ENCODE data around the gene ZNF423. TPM values are rescaled to one million over a fixed set of nuclear protein-coding genes. Genes with fewer than 3 reads are reported as not detected.

The ZNF423 gene
- total and polyA plus RNA-seq, 2 of the 13 experiments (the other 11 are each of a cell fraction or from before 2014, with no cell fraction given) = 0.07 to 0.31 TPM

GRCh38 chr16:49654425-49654824 is 201.5 kb downstream of the ZNF423 start (continued):
- TF ChIP-seq HNRNPLL (IDR thresholded peaks at IDR 0.05; ENCODE audit: low read depth, low read length, poor library complexity, severe bottlenecking) = no peak
- no peak for TF ChIP-seq THYN1 (CRISPR knock-in tag; IDR thresholded peaks at IDR 0.05; ENCODE audit: borderline replicate concordance, low read depth)
- no peak for TF ChIP-seq ZBTB43 (CRISPR knock-in tag; conservative IDR thresholded peaks at IDR 0.05)
- TF ChIP-seq CREBL2 (CRISPR knock-in tag; IDR thresholded peaks at IDR 0.05; ENCODE audit: borderline replicate concordance) = no peak
- TF ChIP-seq, protein P1, sequence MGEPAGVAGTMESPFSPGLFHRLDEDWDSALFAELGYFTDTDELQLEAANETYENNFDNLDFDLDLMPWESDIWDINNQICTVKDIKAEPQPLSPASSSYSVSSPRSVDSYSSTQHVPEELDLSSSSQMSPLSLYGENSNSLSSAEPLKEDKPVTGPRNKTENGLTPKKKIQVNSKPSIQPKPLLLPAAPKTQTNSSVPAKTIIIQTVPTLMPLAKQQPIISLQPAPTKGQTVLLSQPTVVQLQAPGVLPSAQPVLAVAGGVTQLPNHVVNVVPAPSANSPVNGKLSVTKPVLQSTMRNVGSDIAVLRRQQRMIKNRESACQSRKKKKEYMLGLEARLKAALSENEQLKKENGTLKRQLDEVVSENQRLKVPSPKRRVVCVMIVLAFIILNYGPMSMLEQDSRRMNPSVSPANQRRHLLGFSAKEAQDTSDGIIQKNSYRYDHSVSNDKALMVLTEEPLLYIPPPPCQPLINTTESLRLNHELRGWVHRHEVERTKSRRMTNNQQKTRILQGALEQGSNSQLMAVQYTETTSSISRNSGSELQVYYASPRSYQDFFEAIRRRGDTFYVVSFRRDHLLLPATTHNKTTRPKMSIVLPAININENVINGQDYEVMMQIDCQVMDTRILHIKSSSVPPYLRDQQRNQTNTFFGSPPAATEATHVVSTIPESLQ (CRISPR knock-in tag; conservative IDR thresholded peaks at IDR 0.05) = no peak
- TF ChIP-seq, protein P2, sequence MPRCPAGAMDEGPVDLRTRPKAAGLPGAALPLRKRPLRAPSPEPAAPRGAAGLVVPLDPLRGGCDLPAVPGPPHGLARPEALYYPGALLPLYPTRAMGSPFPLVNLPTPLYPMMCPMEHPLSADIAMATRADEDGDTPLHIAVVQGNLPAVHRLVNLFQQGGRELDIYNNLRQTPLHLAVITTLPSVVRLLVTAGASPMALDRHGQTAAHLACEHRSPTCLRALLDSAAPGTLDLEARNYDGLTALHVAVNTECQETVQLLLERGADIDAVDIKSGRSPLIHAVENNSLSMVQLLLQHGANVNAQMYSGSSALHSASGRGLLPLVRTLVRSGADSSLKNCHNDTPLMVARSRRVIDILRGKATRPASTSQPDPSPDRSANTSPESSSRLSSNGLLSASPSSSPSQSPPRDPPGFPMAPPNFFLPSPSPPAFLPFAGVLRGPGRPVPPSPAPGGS (CRISPR knock-in tag; IDR thresholded peaks at IDR 0.05) = no peak
- no peak for TF ChIP-seq ZFP41 (CRISPR knock-in tag; IDR thresholded peaks at IDR 0.05; ENCODE audit: borderline replicate concordance)
- TF ChIP-seq MIER3 (CRISPR knock-in tag; IDR thresholded peaks at IDR 0.05; ENCODE audit: borderline replicate concordance) = no peak
- no peak for TF ChIP-seq KDM6A (CRISPR knock-in tag; IDR thresholded peaks at IDR 0.05; ENCODE audit: low read depth)
- TF ChIP-seq BORCS8-MEF2B (CRISPR knock-in tag; IDR thresholded peaks at IDR 0.05) = no peak
- TF ChIP-seq IRF1 (CRISPR knock-in tag; IDR thresholded peaks at IDR 0.05; ENCODE audit: low read depth) = no peak

Data from HepG2 (cell line).